HL-60 (cell line): ENCODE results near the gene ZAP70.

Experiments used
- SPI1 ChIP-seq: IDR thresholded peaks from 2 replicates; pipeline ENCODE4 v1.6.1; 2012; ENCODE audit warnings: low read depth, mild to moderate bottlenecking, borderline replicate concordance
- TF ChIP-seq, protein P1 (sequence below): IDR thresholded peaks from one replicate; pipeline ENCODE4 v1.5.1; 2011; ENCODE audit warnings: low read length, control low read depth, inconsistent platforms; ENCODE audit not compliant: insufficient read depth

- TF ChIP-seq, protein P1, sequence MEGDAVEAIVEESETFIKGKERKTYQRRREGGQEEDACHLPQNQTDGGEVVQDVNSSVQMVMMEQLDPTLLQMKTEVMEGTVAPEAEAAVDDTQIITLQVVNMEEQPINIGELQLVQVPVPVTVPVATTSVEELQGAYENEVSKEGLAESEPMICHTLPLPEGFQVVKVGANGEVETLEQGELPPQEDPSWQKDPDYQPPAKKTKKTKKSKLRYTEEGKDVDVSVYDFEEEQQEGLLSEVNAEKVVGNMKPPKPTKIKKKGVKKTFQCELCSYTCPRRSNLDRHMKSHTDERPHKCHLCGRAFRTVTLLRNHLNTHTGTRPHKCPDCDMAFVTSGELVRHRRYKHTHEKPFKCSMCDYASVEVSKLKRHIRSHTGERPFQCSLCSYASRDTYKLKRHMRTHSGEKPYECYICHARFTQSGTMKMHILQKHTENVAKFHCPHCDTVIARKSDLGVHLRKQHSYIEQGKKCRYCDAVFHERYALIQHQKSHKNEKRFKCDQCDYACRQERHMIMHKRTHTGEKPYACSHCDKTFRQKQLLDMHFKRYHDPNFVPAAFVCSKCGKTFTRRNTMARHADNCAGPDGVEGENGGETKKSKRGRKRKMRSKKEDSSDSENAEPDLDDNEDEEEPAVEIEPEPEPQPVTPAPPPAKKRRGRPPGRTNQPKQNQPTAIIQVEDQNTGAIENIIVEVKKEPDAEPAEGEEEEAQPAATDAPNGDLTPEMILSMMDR: no peak
- TF ChIP-seq SPI1: no peak
Observed at GRCh38 chr2:97769308-97769707, 55.9 kb downstream of the ZAP70 start.
